Measurements from ENCODE around the gene PKD2L1. TPM values are rescaled to one million over a fixed set of nuclear protein-coding genes. Genes with fewer than 3 reads are reported as not detected.
A peak's percentile ranks its signal among the peaks of the same experiment; 100 is the strongest.

PKD2L1 gene
- total RNA-seq, 1 donor from 2014 or later = not detected

- Mint-ChIP-seq H3K27me3 (no peaks in the 10 kb centered on the region), H3K9me3 (ENCODE audit: low read depth) (no peaks in the 10 kb centered on the region), H3K36me3 (ENCODE audit: insufficient read depth) (peaks cover 19% of the 10 kb centered on the region), H3K27ac (peak within 1 kb of the TSS; percentile 94), H3K4me3 (ENCODE audit: low read depth) (peak within 1 kb of the TSS; percentile 95), H3K4me1 (ENCODE audit: low read depth) (peaks cover 46% of the 10 kb centered on the region)
- DNase-seq (ENCODE audit: low spot score, unreplicated experiment) = peak; percentile 59
- TF ChIP-seq CTCF (IDR thresholded peaks at IDR 0.05; ENCODE audit: unreplicated experiment) = no peak
These were observed 16.9 kb upstream of the PKD2L1 start, which contains the start of gene SCD for GRCh38 chr10:100346765-100347567. TSS of gene SCD (plus strand) at chr10:100347233. CDS start at chr10:100347505, 272 bp downstream.

- Mint-ChIP-seq H3K27me3 (no peaks in the 10 kb centered on the region), H3K27ac (peak overlapping the region; percentile 89), H3K9me3 (ENCODE audit: low read depth) (no peaks in the 10 kb centered on the region), H3K4me3 (ENCODE audit: low read depth) (peak overlapping the region; percentile 95), H3K4me1 (ENCODE audit: low read depth) (peaks cover 50% of the 10 kb centered on the region), H3K36me3 (ENCODE audit: insufficient read depth) (peaks cover 17% of the 10 kb centered on the region)
- no peak for TF ChIP-seq CTCF (IDR thresholded peaks at IDR 0.05; ENCODE audit: unreplicated experiment)
- DNase-seq (ENCODE audit: low spot score, unreplicated experiment) = peak; percentile 54
These were observed 16.3 kb upstream of the PKD2L1 start for GRCh38 chr10:100346351-100346764.

GRCh38 chr10:100345570-100346330, 15.7 kb upstream of the PKD2L1 start:
- Mint-ChIP-seq H3K36me3 (ENCODE audit: insufficient read depth) (peaks cover 13% of the 10 kb centered on the region), H3K27me3 (no peaks in the 10 kb centered on the region), H3K4me1 (ENCODE audit: low read depth) (peaks cover 50% of the 10 kb centered on the region), H3K9me3 (ENCODE audit: low read depth) (no peaks in the 10 kb centered on the region), H3K4me3 (ENCODE audit: low read depth) (peak overlapping the region; percentile 95), H3K27ac (peak overlapping the region; percentile 89)
- no peak for DNase-seq (ENCODE audit: low spot score, unreplicated experiment)
- TF ChIP-seq CTCF (IDR thresholded peaks at IDR 0.05; ENCODE audit: unreplicated experiment) = no peak

GRCh38 chr10:100344241-100344788, 14.3 kb upstream of the PKD2L1 start:
- peaks cover 45% of the 10 kb centered on the region for H3K4me1 Mint-ChIP-seq (ENCODE audit: low read depth)
- H3K27ac Mint-ChIP-seq = no peak overlapping the region

More at GRCh38 chr10:100344241-100344788, 14.3 kb upstream of the PKD2L1 start:
- DNase-seq (ENCODE audit: low spot score, unreplicated experiment) = no peak
- peak overlapping the region; percentile 46 for H3K4me3 Mint-ChIP-seq (ENCODE audit: low read depth)
- no peaks in the 10 kb centered on the region for H3K27me3 Mint-ChIP-seq
- H3K9me3 Mint-ChIP-seq (ENCODE audit: low read depth) = no peaks in the 10 kb centered on the region
- H3K36me3 Mint-ChIP-seq (ENCODE audit: insufficient read depth) = peaks cover 6% of the 10 kb centered on the region
- no peak for TF ChIP-seq CTCF (IDR thresholded peaks at IDR 0.05; ENCODE audit: unreplicated experiment)
